SK-N-SH (cell line): ENCODE measurements around the gene SAP30BP. TPM values are rescaled to one million over a fixed set of nuclear protein-coding genes. Genes with fewer than 3 reads are reported as not detected.
A peak's percentile ranks its signal among the peaks of the same experiment; 100 is the strongest.

ENCODE experiments used
- CTCF ChIA-PET: fragments of 300-600, 350-600 bp; formaldehyde crosslinking; extraction: SDS; loops from one replicate; lab custom pipeline; 2021; lab: Yijun Ruan, JAX
- POLR2A ChIA-PET: fragments of 350-600 bp; sonication (Branson Sonifier 250); formaldehyde crosslinking; extraction: SDS; loops from one replicate; lab custom pipeline; 2020; ENCODE audit warnings: antibody characterized with exemption, inconsistent platforms; lab: Yijun Ruan, JAX
- DNase-seq: peaks from one replicate; pipeline ENCODE4 v3.0.0; 2012
- H2AFZ ChIP-seq: fragments of 200-600 bp; sonication (generic); 2 replicates; pipeline ENCODE4 v1.8.1; 2016; ENCODE audit warnings: antibody characterized with exemption, mild to moderate bottlenecking, low read depth
- H3F3A ChIP-seq: fragments of 200-600 bp; sonication (generic); replicated peaks from 2 replicates; pipeline ENCODE3; 2016; ENCODE audit warnings: antibody characterized with exemption, mild to moderate bottlenecking; ENCODE audit not compliant: insufficient read depth
- H3K27ac ChIP-seq, 2 experiments: fragments of 200-500 bp in 1 of 2; fragments of 200-600 bp in 1 of 2; sonication (Bioruptor generic) in 1 of 2; sonication (generic), shearing (Covaris generic) in 1 of 2; 2 replicates each; pipeline versions ENCODE4 v1.5.1 to v1.6.1; 2014 to 2016; ENCODE audit warnings: low read depth in 2 of 2, inconsistent platforms in 1 of 2, low read length in 1 of 2, mild to moderate bottlenecking in 1 of 2, mixed read lengths in 1 of 2
- H3K27me3 ChIP-seq: fragments of 200-600 bp; sonication (generic), shearing (Covaris generic); 2 replicates; pipeline ENCODE4 v1.6.1; 2016; ENCODE audit warnings: mixed run types; ENCODE audit not compliant: insufficient read depth
- H3K36me3 ChIP-seq, 2 experiments: fragments of 200-500 bp in 1 of 2; fragments of 200-600 bp in 1 of 2; sonication (Bioruptor generic) in 1 of 2; sonication (generic) in 1 of 2; replicated peaks in 1 of 2; 2 replicates each; pipeline versions ENCODE3 to v1.5.1; 2014 to 2016; ENCODE audit warnings: low read length in 1 of 2, mild to moderate bottlenecking in 1 of 2; ENCODE audit not compliant: insufficient read depth in 2 of 2, control insufficient read depth in 1 of 2
- H3K4me1 ChIP-seq, 2 experiments: fragments of 200-500 bp in 1 of 2; fragments of 200-600 bp in 1 of 2; sonication (Bioruptor generic) in 1 of 2; sonication (generic), shearing (Covaris generic) in 1 of 2; 2 replicates each; pipeline versions ENCODE4 v1.5.1 to v1.6.1; 2014 to 2016; ENCODE audit warnings: low read depth in 1 of 2, low read length in 1 of 2, mixed run types in 1 of 2; ENCODE audit not compliant: insufficient read depth in 2 of 2, control insufficient read depth in 1 of 2
- H3K4me2 ChIP-seq: fragments of 200-600 bp; sonication (generic), shearing (Covaris generic); 2 replicates; pipeline ENCODE4 v1.6.1; 2017; ENCODE audit warnings: mixed run types
- H3K4me3 ChIP-seq, 2 experiments: fragments of 200-500 bp in 1 of 2; fragments of 200-600 bp in 1 of 2; sonication (Bioruptor generic) in 1 of 2; sonication (generic), shearing (Covaris generic) in 1 of 2; 2 replicates each; pipeline versions ENCODE4 v1.5.1 to v1.8.1; 2014 to 2016; ENCODE audit warnings: low read depth in 2 of 2, inconsistent platforms in 1 of 2, low read length in 1 of 2, mild to moderate bottlenecking in 1 of 2, mixed read lengths in 1 of 2, moderate library complexity in 1 of 2
- H3K79me2 ChIP-seq: fragments of 200-600 bp; sonication (generic); 2 replicates; pipeline ENCODE4 v1.8.1; 2017; ENCODE audit warnings: mild to moderate bottlenecking; ENCODE audit not compliant: insufficient read depth
- H3K9ac ChIP-seq: fragments of 200-600 bp; sonication (generic); 2 replicates; pipeline ENCODE4 v1.6.1; 2017; ENCODE audit warnings: mixed run types
- H3K9me2 ChIP-seq: fragments of 200-600 bp; sonication (generic); 2 replicates; pipeline ENCODE4 v1.6.1; 2017; ENCODE audit warnings: mixed run types
- H3K9me3 ChIP-seq: fragments of 200-600 bp; sonication (generic); 2 replicates; pipeline ENCODE4 v1.6.1; 2017; ENCODE audit warnings: mixed run types, mild to moderate bottlenecking, moderate library complexity
- H4K20me1 ChIP-seq: fragments of 200-600 bp; sonication (generic); 2 replicates; pipeline ENCODE4 v1.6.1; 2017; ENCODE audit warnings: mild to moderate bottlenecking, mixed run types; ENCODE audit not compliant: insufficient read depth
- CHD2 ChIP-seq: fragments of 150-350 bp; IDR thresholded peaks from 2 replicates; pipeline ENCODE4 v1.6.1; 2018; ENCODE audit warnings: low read length; ENCODE audit not compliant: partially characterized antibody
- EP300 ChIP-seq, 2 experiments: IDR thresholded peaks; 2 replicates each; pipeline versions ENCODE4 v1.4.0 to v1.6.1; 2012; ENCODE audit warnings: borderline replicate concordance in 1 of 2, low read depth in 1 of 2, low read length in 1 of 2
- EZH2phosphoT487 ChIP-seq: fragments of 200-600 bp; sonication (generic); IDR thresholded peaks from 2 replicates; pipeline ENCODE4 v1.6.1; 2017; ENCODE audit warnings: low read depth, mixed run types, mild to moderate bottlenecking, antibody characterized with exemption, moderate library complexity, borderline replicate concordance
- FOSL2 ChIP-seq: IDR thresholded peaks from 2 replicates; pipeline ENCODE4 v1.4.0; 2012; ENCODE audit warnings: low read depth, mild to moderate bottlenecking, moderate library complexity, borderline replicate concordance
- FOXJ3 ChIP-seq: sonication (generic); formaldehyde crosslinking; IDR thresholded peaks from 2 replicates; pipeline ENCODE4 v1.5.1; 2020; ENCODE audit warnings: mild to moderate bottlenecking, missing genetic modification reagents
- GABPA ChIP-seq: IDR thresholded peaks from 2 replicates; pipeline ENCODE4 v1.4.0; 2012; ENCODE audit warnings: low read depth, mild to moderate bottlenecking
- JUND ChIP-seq: IDR thresholded peaks from 2 replicates; pipeline ENCODE4 v1.4.0; 2012
- MAX ChIP-seq: IDR thresholded peaks from 2 replicates; pipeline ENCODE4 v1.4.0; 2012; ENCODE audit warnings: low read depth
- MEF2A ChIP-seq: IDR thresholded peaks from 2 replicates; pipeline ENCODE4 v1.4.0; 2012; ENCODE audit warnings: low read depth, borderline replicate concordance
- MXI1 ChIP-seq: IDR thresholded peaks from 2 replicates; pipeline ENCODE4 v1.6.1; 2012; ENCODE audit warnings: mild to moderate bottlenecking, low read depth, low read length, improper control_type of control experiment
- NRF1 ChIP-seq: IDR thresholded peaks from 2 replicates; pipeline ENCODE4 v1.6.1; 2012; ENCODE audit warnings: low read depth, mild to moderate bottlenecking, low read length
- PBX3 ChIP-seq: IDR thresholded peaks from 2 replicates; pipeline ENCODE4; 2012
- POLR2AphosphoS5 ChIP-seq: IDR thresholded peaks from 2 replicates; pipeline ENCODE4 v1.6.1; 2012; ENCODE audit warnings: low read depth, low read length
- RAD21 ChIP-seq: IDR thresholded peaks from 2 replicates; pipeline ENCODE4 v1.6.1; 2012; ENCODE audit warnings: mild to moderate bottlenecking, low read length
- RXRA ChIP-seq: IDR thresholded peaks from 2 replicates; pipeline ENCODE4 v1.4.0; 2012; ENCODE audit warnings: low read depth, mild to moderate bottlenecking, borderline replicate concordance
- SMC3 ChIP-seq: IDR thresholded peaks from 2 replicates; pipeline ENCODE4 v1.6.1; 2012; ENCODE audit warnings: low read depth, low read length, improper control_type of control experiment
- TCF12 ChIP-seq: IDR thresholded peaks from 2 replicates; pipeline ENCODE4 v1.4.0; 2012
- USF1 ChIP-seq: IDR thresholded peaks from 2 replicates; pipeline ENCODE4 v1.4.0; 2012; ENCODE audit warnings: low read depth, borderline replicate concordance
- USF2 ChIP-seq: fragments of 150-350 bp; IDR thresholded peaks from 2 replicates; pipeline ENCODE4 v1.6.1; 2017; ENCODE audit warnings: antibody characterized with exemption, low read length, low read depth, borderline replicate concordance
- YY1 ChIP-seq: IDR thresholded peaks from 2 replicates; pipeline ENCODE4 v1.4.0; 2012; ENCODE audit warnings: low read depth, mild to moderate bottlenecking
- ZBTB33 ChIP-seq: IDR thresholded peaks from 2 replicates; pipeline ENCODE4 v1.4.0; 2012; ENCODE audit warnings: low read depth, borderline replicate concordance
- WGBS: methylation state at CpG from one replicate; pipeline ENCODE4 v1.1.6; 2017; ENCODE audit warnings: low lambda C conversion rate; 5-methylcytosine and 5-hydroxymethylcytosine counted together
- polyA plus RNA-seq, 3 experiments: library from polyadenylated mRNA; depleted of rRNA; stranded (reverse); fragments of >200 nt; gene quantifications; 2 replicates each; pipeline ENCODE4 v1.2.3, GENCODE V29; 2012

The SAP30BP gene
- polyA plus RNA-seq, 1 of the 3 experiments (the other 2 are of a cell fraction) = 158 TPM

- Histone ChIP-seq H3F3A (peaks cover 17% of the 10 kb centered on the region), H3K79me2 (no peaks in the 10 kb centered on the region), H3K4me1 (peaks cover 0 to 39% of the 10 kb centered on the region in 2 experiments; a peak in 1 of 4 replicates), H3K9me2 (no peaks in the 10 kb centered on the region), H3K4me3 (no peak overlapping the region), H3K27me3 (no peaks in the 10 kb centered on the region), H3K27ac (no peak overlapping the region), H4K20me1 (no peaks in the 10 kb centered on the region), H3K9ac (no peak overlapping the region), H2AFZ (no peak overlapping the region), H3K9me3 (no peaks in the 10 kb centered on the region), H3K36me3 (no peaks in the 10 kb centered on the region), H3K4me2 (no peak overlapping the region)
- WGBS = 91% methylated on average over 10 of the region's 10 CpGs
- CTCF ChIA-PET = interaction anchor here (0.7 to 31.4 kb wide), 23 partner anchors 12 to 261 kb away, joined by 3 to 1370 read pairs (median 14); partner anchors contain the start of genes GALK1, ITGB4, MRPL38 and RECQL5
- TF ChIP-seq EP300 (IDR thresholded peaks at IDR 0.05; ENCODE audit: borderline replicate concordance in 1 of 2, low read depth in 1 of 2, low read length in 1 of 2) (no peak), MAX (no peak), NRF1 (no peak), EZH2phosphoT487 (no peak), RAD21 (no peak), PBX3 (no peak), RXRA (no peak), FOXJ3 (CRISPR knock-in tag) (no peak), JUND (no peak), MEF2A (no peak), SMC3 (no peak), POLR2AphosphoS5 (no peak), USF1 (no peak)
- POLR2A ChIA-PET = no interaction called here
- no peak for DNase-seq
Observed at GRCh38 chr17:75752405-75752709, 85.2 kb downstream of the SAP30BP start.

GRCh38 chr17:75752802-75753513, 85.8 kb downstream of the SAP30BP start:
- Histone ChIP-seq H4K20me1 (no peaks in the 10 kb centered on the region), H3F3A (peaks cover 13% of the 10 kb centered on the region), H3K9ac (peak overlapping the region; percentile 46; the same call in 1 of the 2 replicates), H3K79me2 (no peaks in the 10 kb centered on the region), H3K27me3 (no peaks in the 10 kb centered on the region), H3K27ac (no peak overlapping the region)
- POLR2A ChIA-PET = interaction anchor here (0.6 to 4.2 kb wide), 10 partner anchors 9 to 143 kb away, joined by 3 to 52 read pairs (median 7); partner anchors contain the start of genes GALK1 and UNK
- no peak for DNase-seq
- TF ChIP-seq TCF12 = no peak
- no peak for TF ChIP-seq YY1
- TF ChIP-seq RXRA = no peak
- TF ChIP-seq POLR2AphosphoS5 = no peak
- TF ChIP-seq FOSL2 = no peak
- no peak for TF ChIP-seq GABPA
- no peak for TF ChIP-seq CHD2
- TF ChIP-seq ZBTB33 = no peak
- TF ChIP-seq MEF2A = no peak
- TF ChIP-seq MXI1 = no peak
- no peak for TF ChIP-seq RAD21
- TF ChIP-seq USF2 = no peak
- TF ChIP-seq, all 33 proteins: peak for 0
- WGBS = 63% methylated on average over 19 of the region's 19 CpGs
- no peaks in the 10 kb centered on the region for H3K36me3 ChIP-seq
- H3K4me3 ChIP-seq = peak overlapping the region; percentile 52 to 65
- peak overlapping the region; percentile 85 for H3K4me2 ChIP-seq
- H3K9me2 ChIP-seq = no peaks in the 10 kb centered on the region
- H3K9me3 ChIP-seq = no peaks in the 10 kb centered on the region
- peak overlapping the region; percentile 93 for H2AFZ ChIP-seq
- peaks cover 0 to 39% of the 10 kb centered on the region in 2 experiments; a peak in 1 of 4 replicates for H3K4me1 ChIP-seq
- CTCF ChIA-PET = interaction anchor here (0.6 to 31.4 kb wide), 78 partner anchors 8 to 430 kb away, joined by 3 to 1370 read pairs (median 6); partner anchors contain the start of genes GALK1, ITGB4, MRPL38 and RECQL5
